ENCODE measurements around the gene SNTG2.

- TF ChIP-seq REST (IDR thresholded peaks at IDR 0.05; ENCODE audit: insufficient read depth in 1 of 2, low read depth in 2 of 2, low read length in 2 of 2) (no peak), POLR2AphosphoS5 (IDR thresholded peaks at IDR 0.05; ENCODE audit: low read depth, low read length) (no peak)
These were observed 450.5 kb downstream of the SNTG2 start for GRCh38 chr2:1400943-1401735.
